HuH-7.5 (cell line): ENCODE data around the gene ALG2.

ENCODE experiments used
- DNase-seq: peaks from one replicate; pipeline ENCODE4 v3.0.0; 2011; ENCODE audit warnings: low spot score

Gene ALG2

GRCh38 chr9:99192786-99193465 is 28.8 kb downstream of the ALG2 start:
- no peak for DNase-seq

GRCh38 chr9:99190597-99191283 is 31.0 kb downstream of the ALG2 start:
- DNase-seq = no peak

GRCh38 chr9:99189887-99190596 is 31.7 kb downstream of the ALG2 start:
- no peak for DNase-seq

- no peak for DNase-seq
Observed at GRCh38 chr9:99189186-99189585, 32.6 kb downstream of the ALG2 start.

- no peak for DNase-seq
Observed at GRCh38 chr9:99187311-99187710, 34.4 kb downstream of the ALG2 start.

GRCh38 chr9:99185934-99186333 is 35.8 kb downstream of the ALG2 start:
- DNase-seq = no peak

GRCh38 chr9:99185348-99185632 is 36.5 kb downstream of the ALG2 start:
- DNase-seq = no peak

- DNase-seq = peak; percentile 39
Observed at GRCh38 chr9:99184475-99185347, 37.0 kb downstream of the ALG2 start.

GRCh38 chr9:99184110-99184474 is 37.6 kb downstream of the ALG2 start:
- DNase-seq = no peak

- DNase-seq = no peak
Observed at GRCh38 chr9:99183616-99184015, 38.1 kb downstream of the ALG2 start.

- no peak for DNase-seq
Observed at GRCh38 chr9:99182356-99182755, 39.4 kb downstream of the ALG2 start.

- DNase-seq = no peak
Observed at GRCh38 chr9:99181621-99182020, 40.1 kb downstream of the ALG2 start.

GRCh38 chr9:99181206-99181605 is 40.5 kb downstream of the ALG2 start:
- no peak for DNase-seq

GRCh38 chr9:99180662-99181061 is 41.1 kb downstream of the ALG2 start:
- no peak for DNase-seq

- no peak for DNase-seq
Observed at GRCh38 chr9:99180199-99180598, 41.5 kb downstream of the ALG2 start.

- DNase-seq = no peak
Observed at GRCh38 chr9:99178912-99179872, 42.5 kb downstream of the ALG2 start.

- DNase-seq = no peak
Observed at GRCh38 chr9:99177576-99178366, 44.0 kb downstream of the ALG2 start.

GRCh38 chr9:99176527-99177013 is 45.2 kb downstream of the ALG2 start:
- DNase-seq = no peak

GRCh38 chr9:99173570-99174504 is 47.9 kb downstream of the ALG2 start:
- DNase-seq = no peak
